ENCODE data around the gene ABCA7.

ABCA7 gene

GRCh38 chr19:1026783-1027649 lies 12.9 kb upstream of the ABCA7 start:
- H3K27ac ChIP-seq: peak overlapping the region; percentile 14; the same call in 1 of the 2 replicates
- peaks cover 34% of the 10 kb centered on the region for H3K4me1 ChIP-seq (ENCODE audit: low read depth, poor library complexity, severe bottlenecking)
- H3K36me3 ChIP-seq (ENCODE audit: insufficient read depth): no peaks in the 10 kb centered on the region
- peak overlapping the region; percentile 80 for H3K4me2 ChIP-seq
- H4K20me1 ChIP-seq (ENCODE audit: insufficient read depth): no peaks in the 10 kb centered on the region
- H3K4me3 ChIP-seq (IDR thresholded peaks at IDR 0.05; ENCODE audit: insufficient read depth, low read depth, low read length): no peak overlapping the region
- H3K27me3 ChIP-seq (ENCODE audit: insufficient read depth, low read depth): no peaks in the 10 kb centered on the region
- H3K79me2 ChIP-seq (ENCODE audit: insufficient read depth, low read depth): peaks cover 8% of the 10 kb centered on the region; the same call in 1 of the 2 replicates
- H3K9ac ChIP-seq: peak overlapping the region; percentile 29; the same call in 1 of the 2 replicates
- no peak for TF ChIP-seq CTCF (conservative IDR thresholded peaks at IDR 0.05; ENCODE audit: low read depth, low read length)
- H2AFZ ChIP-seq (ENCODE audit: low read depth): peak overlapping the region; percentile 65; the same call in 1 of the 2 replicates

GRCh38 chr19:1027650-1028061 lies 12.3 kb upstream of the ABCA7 start:
- peak overlapping the region; percentile 80 for H3K4me2 ChIP-seq
- no peak for TF ChIP-seq CTCF (conservative IDR thresholded peaks at IDR 0.05; ENCODE audit: low read depth, low read length)
- no peaks in the 10 kb centered on the region for H3K27me3 ChIP-seq (ENCODE audit: insufficient read depth, low read depth)
- H3K4me1 ChIP-seq (ENCODE audit: low read depth, poor library complexity, severe bottlenecking): peaks cover 38% of the 10 kb centered on the region
- H3K36me3 ChIP-seq (ENCODE audit: insufficient read depth): no peaks in the 10 kb centered on the region
- peak overlapping the region; percentile 30 for H2AFZ ChIP-seq (ENCODE audit: low read depth)
- H3K79me2 ChIP-seq (ENCODE audit: insufficient read depth, low read depth): peaks cover 8% of the 10 kb centered on the region; the same call in 1 of the 2 replicates
- no peak overlapping the region for H3K27ac ChIP-seq
- no peaks in the 10 kb centered on the region for H4K20me1 ChIP-seq (ENCODE audit: insufficient read depth)
- no peak overlapping the region for H3K9ac ChIP-seq
- H3K4me3 ChIP-seq (IDR thresholded peaks at IDR 0.05; ENCODE audit: insufficient read depth, low read depth, low read length): no peak overlapping the region

GRCh38 chr19:1028062-1028926 lies 11.6 kb upstream of the ABCA7 start:
- Histone ChIP-seq H3K27me3 (ENCODE audit: insufficient read depth, low read depth) (no peaks in the 10 kb centered on the region), H4K20me1 (ENCODE audit: insufficient read depth) (no peaks in the 10 kb centered on the region), H3K9ac (peak overlapping the region; percentile 37; the same call in 1 of the 2 replicates), H2AFZ (ENCODE audit: low read depth) (peak overlapping the region; percentile 54), H3K27ac (peak overlapping the region; percentile 45; the same call in 1 of the 2 replicates), H3K4me3 (IDR thresholded peaks at IDR 0.05; ENCODE audit: insufficient read depth, low read depth, low read length) (no peak overlapping the region), H3K79me2 (ENCODE audit: insufficient read depth, low read depth) (peaks cover 8% of the 10 kb centered on the region; the same call in 1 of the 2 replicates), H3K36me3 (ENCODE audit: insufficient read depth) (no peaks in the 10 kb centered on the region), H3K4me2 (peak overlapping the region; percentile 80), H3K4me1 (ENCODE audit: low read depth, poor library complexity, severe bottlenecking) (peaks cover 38% of the 10 kb centered on the region)
- TF ChIP-seq CTCF (conservative IDR thresholded peaks at IDR 0.05; ENCODE audit: low read depth, low read length): no peak

GRCh38 chr19:1032264-1032867 lies 7.5 kb upstream of the ABCA7 start:
- H2AFZ ChIP-seq (ENCODE audit: low read depth): no peak overlapping the region
- H4K20me1 ChIP-seq (ENCODE audit: insufficient read depth): no peaks in the 10 kb centered on the region
- no peak for TF ChIP-seq CTCF (conservative IDR thresholded peaks at IDR 0.05; ENCODE audit: low read depth, low read length)
- H3K4me2 ChIP-seq: no peak overlapping the region
- no peak overlapping the region for H3K9ac ChIP-seq
- no peak overlapping the region for H3K27ac ChIP-seq
- H3K4me1 ChIP-seq (ENCODE audit: low read depth, poor library complexity, severe bottlenecking): peaks cover 38% of the 10 kb centered on the region
- peaks cover 1% of the 10 kb centered on the region; the same call in 1 of the 2 replicates for H3K79me2 ChIP-seq (ENCODE audit: insufficient read depth, low read depth)
- H3K36me3 ChIP-seq (ENCODE audit: insufficient read depth): no peaks in the 10 kb centered on the region
- no peaks in the 10 kb centered on the region for H3K27me3 ChIP-seq (ENCODE audit: insufficient read depth, low read depth)
- no peak overlapping the region for H3K4me3 ChIP-seq (IDR thresholded peaks at IDR 0.05; ENCODE audit: insufficient read depth, low read depth, low read length)

All from KMS-11 (cell line).